Liver (tissue), 3 donors: ENCODE measurements around the gene UGT1A10.

ENCODE experiments used
- EGR1 ChIP-seq, 2 donors: IDR thresholded peaks; 2 replicates each; pipeline ENCODE4 v1.6.1; 2016 to 2018; ENCODE audit warnings: antibody characterized with exemption in 2 of 2, low read depth in 2 of 2
- HNF4A ChIP-seq, 2 donors: conservative IDR thresholded peaks; 2 replicates each; pipeline ENCODE4 v1.6.1; 2016; ENCODE audit warnings: antibody characterized with exemption in 2 of 2, mild to moderate bottlenecking in 2 of 2
- NR2F2 ChIP-seq: IDR thresholded peaks from 2 replicates; pipeline ENCODE4 v1.6.1; 2016; ENCODE audit warnings: antibody characterized with exemption
- RAD21 ChIP-seq, 2 donors: IDR thresholded peaks; 2 replicates each; pipeline ENCODE4 v1.6.1; 2016; ENCODE audit warnings: antibody characterized with exemption in 2 of 2, mild to moderate bottlenecking in 2 of 2
- RXRA ChIP-seq, 2 donors: IDR thresholded peaks; 2 replicates each; pipeline ENCODE4 v1.6.1; 2017 to 2018; ENCODE audit warnings: antibody characterized with exemption in 2 of 2, mild to moderate bottlenecking in 1 of 2
- SP1 ChIP-seq: IDR thresholded peaks from 2 replicates; pipeline ENCODE4 v1.6.1; 2018; ENCODE audit warnings: antibody characterized with exemption, mild to moderate bottlenecking
- TAF1 ChIP-seq: conservative IDR thresholded peaks from 2 replicates; pipeline ENCODE4 v1.6.1; 2016; ENCODE audit warnings: antibody characterized with exemption, mild to moderate bottlenecking
- TF ChIP-seq, protein P1 (sequence below): fragments of 150-350 bp; IDR thresholded peaks from 2 replicates; pipeline ENCODE4 v1.5.1; 2017; ENCODE audit warnings: improper control_type of control experiment, low read depth, low read length; ENCODE audit not compliant: missing input control
- TF ChIP-seq, protein P2 (sequence below): IDR thresholded peaks from 2 replicates; pipeline ENCODE4 v1.6.1; 2016; ENCODE audit warnings: antibody characterized with exemption, mild to moderate bottlenecking
- donor health status: healthy.
- donor health status: healthy.

DNA sequence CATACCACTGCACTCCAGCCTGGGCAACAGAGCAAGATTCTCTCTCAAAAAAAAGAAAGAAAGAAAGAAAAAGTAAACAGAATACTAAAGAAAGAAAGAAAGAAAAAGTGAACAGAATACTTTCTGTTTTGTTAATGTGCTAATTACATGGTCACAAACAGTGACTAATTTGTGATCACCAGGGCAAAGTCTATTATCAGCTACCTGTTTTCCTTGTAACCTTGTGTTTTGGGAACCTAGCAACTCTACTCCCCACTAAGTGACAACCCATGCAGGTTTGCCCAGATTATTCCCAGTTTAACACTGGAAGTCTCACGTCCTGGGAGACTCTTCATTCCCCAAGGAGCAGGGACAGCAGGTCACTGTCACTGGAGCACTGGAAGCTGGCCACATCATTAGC lies 18.8 kb downstream of the UGT1A10 start:
- TF ChIP-seq, protein P1, sequence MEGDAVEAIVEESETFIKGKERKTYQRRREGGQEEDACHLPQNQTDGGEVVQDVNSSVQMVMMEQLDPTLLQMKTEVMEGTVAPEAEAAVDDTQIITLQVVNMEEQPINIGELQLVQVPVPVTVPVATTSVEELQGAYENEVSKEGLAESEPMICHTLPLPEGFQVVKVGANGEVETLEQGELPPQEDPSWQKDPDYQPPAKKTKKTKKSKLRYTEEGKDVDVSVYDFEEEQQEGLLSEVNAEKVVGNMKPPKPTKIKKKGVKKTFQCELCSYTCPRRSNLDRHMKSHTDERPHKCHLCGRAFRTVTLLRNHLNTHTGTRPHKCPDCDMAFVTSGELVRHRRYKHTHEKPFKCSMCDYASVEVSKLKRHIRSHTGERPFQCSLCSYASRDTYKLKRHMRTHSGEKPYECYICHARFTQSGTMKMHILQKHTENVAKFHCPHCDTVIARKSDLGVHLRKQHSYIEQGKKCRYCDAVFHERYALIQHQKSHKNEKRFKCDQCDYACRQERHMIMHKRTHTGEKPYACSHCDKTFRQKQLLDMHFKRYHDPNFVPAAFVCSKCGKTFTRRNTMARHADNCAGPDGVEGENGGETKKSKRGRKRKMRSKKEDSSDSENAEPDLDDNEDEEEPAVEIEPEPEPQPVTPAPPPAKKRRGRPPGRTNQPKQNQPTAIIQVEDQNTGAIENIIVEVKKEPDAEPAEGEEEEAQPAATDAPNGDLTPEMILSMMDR: no peak
- TF ChIP-seq EGR1 (IDR thresholded peaks at IDR 0.05; ENCODE audit: low read depth in 2 of 2) (no peak), RAD21 (IDR thresholded peaks at IDR 0.05) (no peak), HNF4A (conservative IDR thresholded peaks at IDR 0.05) (peak in 1 of 2 donors; percentile 13), NR2F2 (no peak), SP1 (no peak), TAF1 (no peak), RXRA (IDR thresholded peaks at IDR 0.05) (no peak)
- TF ChIP-seq, protein P2, sequence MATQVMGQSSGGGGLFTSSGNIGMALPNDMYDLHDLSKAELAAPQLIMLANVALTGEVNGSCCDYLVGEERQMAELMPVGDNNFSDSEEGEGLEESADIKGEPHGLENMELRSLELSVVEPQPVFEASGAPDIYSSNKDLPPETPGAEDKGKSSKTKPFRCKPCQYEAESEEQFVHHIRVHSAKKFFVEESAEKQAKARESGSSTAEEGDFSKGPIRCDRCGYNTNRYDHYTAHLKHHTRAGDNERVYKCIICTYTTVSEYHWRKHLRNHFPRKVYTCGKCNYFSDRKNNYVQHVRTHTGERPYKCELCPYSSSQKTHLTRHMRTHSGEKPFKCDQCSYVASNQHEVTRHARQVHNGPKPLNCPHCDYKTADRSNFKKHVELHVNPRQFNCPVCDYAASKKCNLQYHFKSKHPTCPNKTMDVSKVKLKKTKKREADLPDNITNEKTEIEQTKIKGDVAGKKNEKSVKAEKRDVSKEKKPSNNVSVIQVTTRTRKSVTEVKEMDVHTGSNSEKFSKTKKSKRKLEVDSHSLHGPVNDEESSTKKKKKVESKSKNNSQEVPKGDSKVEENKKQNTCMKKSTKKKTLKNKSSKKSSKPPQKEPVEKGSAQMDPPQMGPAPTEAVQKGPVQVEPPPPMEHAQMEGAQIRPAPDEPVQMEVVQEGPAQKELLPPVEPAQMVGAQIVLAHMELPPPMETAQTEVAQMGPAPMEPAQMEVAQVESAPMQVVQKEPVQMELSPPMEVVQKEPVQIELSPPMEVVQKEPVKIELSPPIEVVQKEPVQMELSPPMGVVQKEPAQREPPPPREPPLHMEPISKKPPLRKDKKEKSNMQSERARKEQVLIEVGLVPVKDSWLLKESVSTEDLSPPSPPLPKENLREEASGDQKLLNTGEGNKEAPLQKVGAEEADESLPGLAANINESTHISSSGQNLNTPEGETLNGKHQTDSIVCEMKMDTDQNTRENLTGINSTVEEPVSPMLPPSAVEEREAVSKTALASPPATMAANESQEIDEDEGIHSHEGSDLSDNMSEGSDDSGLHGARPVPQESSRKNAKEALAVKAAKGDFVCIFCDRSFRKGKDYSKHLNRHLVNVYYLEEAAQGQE: no peak
